Measurements from ENCODE around the gene TLK2.

The TLK2 gene

DNA sequence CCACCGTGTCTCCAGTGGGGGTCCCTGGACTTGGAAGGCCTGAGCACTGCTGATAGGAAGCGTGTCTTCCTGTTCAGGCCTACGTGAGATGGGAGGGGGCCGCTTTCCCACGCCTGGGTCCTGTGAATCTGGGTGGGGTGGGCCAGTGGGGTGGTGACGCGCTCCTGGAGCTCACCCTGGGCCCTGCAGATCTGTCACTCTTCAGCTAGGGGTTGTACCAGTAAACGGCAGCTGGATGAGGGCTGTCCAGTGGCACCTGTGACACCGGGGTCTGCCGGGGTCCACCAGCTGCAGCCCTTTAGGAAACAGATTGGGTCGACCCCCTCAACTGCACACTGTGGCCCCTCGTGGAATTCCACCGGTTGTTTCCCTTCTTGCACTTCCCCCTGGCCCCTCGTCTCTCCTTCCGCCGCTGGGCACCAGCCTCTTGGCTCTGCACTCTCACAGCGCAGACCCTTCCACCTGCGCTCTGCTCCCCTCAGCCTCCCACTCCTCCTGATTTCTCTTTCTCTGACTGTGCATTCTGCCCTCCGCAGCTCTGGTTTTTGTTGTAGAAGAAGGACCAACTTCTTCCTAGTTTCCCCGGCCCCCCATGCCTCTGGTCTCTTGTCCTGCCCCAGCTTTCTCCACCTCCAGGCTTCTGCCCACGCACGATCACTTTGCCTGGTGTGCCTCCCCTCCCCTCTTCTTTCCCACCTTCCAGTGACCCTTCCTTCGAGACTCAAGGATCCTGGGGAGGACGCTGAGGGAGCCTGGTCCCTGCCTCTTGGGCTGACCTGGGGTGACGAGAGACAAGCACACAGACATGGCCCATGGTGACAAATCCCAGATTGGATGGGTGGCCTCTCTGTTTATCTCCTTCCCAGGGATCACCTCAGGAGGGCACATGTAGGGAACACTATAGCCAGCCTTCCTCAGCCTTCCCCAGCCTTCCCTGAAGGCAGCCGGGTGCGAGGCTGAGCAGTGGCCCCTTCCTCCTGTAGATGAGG, 153.6 kb downstream of the TLK2 start:
- 0 out of 2 replicates have a peak overlapping the region, but pooled peaks have one; percentile 14 for H3K27ac ChIP-seq (ENCODE audit: extremely low read depth, low read depth, low read length)
- CTCF ChIA-PET: interaction anchor here (0.6 kb wide), 1 partner anchor 24 kb away, joined by 3 read pairs; no protein-coding TSS in a partner anchor
- peaks cover 0 to 6% of the 10 kb centered on the region in 2 experiments; a peak in 1 of 3 replicates for H3K36me3 ChIP-seq (ENCODE audit: control insufficient read depth in 2 of 2, insufficient read depth in 1 of 2, low read length in 2 of 2)
- TF ChIP-seq TRIM28 (IDR thresholded peaks at IDR 0.05; ENCODE audit: borderline replicate concordance, low read length): no peak
- no peak for TF ChIP-seq ZSCAN4 (tag by site-specific recombination; IDR thresholded peaks at IDR 0.05)
- no peak for TF ChIP-seq MEIS1 (CRISPR knock-in tag; IDR thresholded peaks at IDR 0.05; ENCODE audit: borderline replicate concordance)
- TF ChIP-seq, protein P1, sequence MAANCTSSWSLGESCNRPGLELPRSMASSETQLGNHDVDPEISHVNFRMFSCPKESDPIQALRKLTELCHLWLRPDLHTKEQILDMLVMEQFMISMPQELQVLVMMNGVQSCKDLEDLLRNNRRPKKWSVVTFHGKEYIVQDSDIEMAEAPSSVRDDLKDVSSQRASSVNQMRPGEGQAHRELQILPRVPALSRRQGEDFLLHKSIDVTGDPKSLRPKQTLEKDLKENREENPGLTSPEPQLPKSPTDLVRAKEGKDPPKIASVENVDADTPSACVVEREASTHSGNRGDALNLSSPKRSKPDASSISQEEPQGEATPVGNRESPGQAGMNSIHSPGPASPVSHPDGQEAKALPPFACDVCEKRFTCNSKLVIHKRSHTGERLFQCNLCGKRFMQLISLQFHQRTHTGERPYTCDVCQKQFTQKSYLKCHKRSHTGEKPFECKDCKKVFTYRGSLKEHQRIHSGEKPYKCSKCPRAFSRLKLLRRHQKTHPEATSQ (tag by site-specific recombination; IDR thresholded peaks at IDR 0.05): no peak
- TF ChIP-seq GLIS2 (tag by site-specific recombination; IDR thresholded peaks at IDR 0.05): 0 out of 2 replicates have a peak, but pooled peaks have one; percentile 19
- no peak for TF ChIP-seq ZNF121 (tag by site-specific recombination; IDR thresholded peaks at IDR 0.05)
- TF ChIP-seq ZIC2 (tag by site-specific recombination; IDR thresholded peaks at IDR 0.05): peak; percentile 24; the same call in 1 of the 2 replicates
- peak; percentile 45; the same call in 1 of the 2 replicates for TF ChIP-seq EGR2 (tag by site-specific recombination; IDR thresholded peaks at IDR 0.05; ENCODE audit: low read depth)
- TF ChIP-seq ZFHX2 (tag by site-specific recombination; conservative IDR thresholded peaks at IDR 0.05): peak; percentile 72
- no peaks in the 10 kb centered on the region for H3K9me3 ChIP-seq (ENCODE audit: control insufficient read depth, insufficient read depth, low read depth, low read length)
- peaks cover 2% of the 10 kb centered on the region; the same call in 1 of the 2 replicates for H3K4me1 ChIP-seq (ENCODE audit: control insufficient read depth, insufficient read depth, low read length)
- no peak overlapping the region for H3K4me3 ChIP-seq (ENCODE audit: low read depth, low read length)
- POLR2A ChIA-PET: no interaction called here

DNA sequence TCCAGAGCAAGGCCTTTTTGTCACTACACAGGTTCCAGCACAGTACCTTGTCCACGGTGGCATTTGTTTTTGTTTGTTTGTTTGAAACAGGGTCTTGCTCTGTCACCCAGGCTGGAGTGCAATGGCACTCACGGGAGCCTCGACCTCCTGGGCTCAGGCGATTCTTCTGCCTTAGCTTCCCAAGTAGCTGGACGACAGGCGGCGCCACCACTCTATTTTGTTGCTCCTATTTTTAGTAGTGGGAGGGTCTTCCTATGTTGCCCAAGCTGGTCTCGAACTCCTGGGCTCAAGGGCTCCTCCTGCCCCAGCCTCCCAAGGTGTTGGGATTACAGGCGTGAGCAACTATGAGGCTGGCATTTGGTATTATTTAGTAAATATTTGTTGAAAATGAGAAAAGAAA, 159.2 kb downstream of the TLK2 start:
- TF ChIP-seq SP7 (tag by site-specific recombination; IDR thresholded peaks at IDR 0.05): no peak
- TF ChIP-seq ZNF776 (tag by site-specific recombination; IDR thresholded peaks at IDR 0.05; ENCODE audit: borderline replicate concordance): no peak
- TF ChIP-seq ZNF660 (tag by site-specific recombination; IDR thresholded peaks at IDR 0.05): no peak
- TF ChIP-seq EGR2 (tag by site-specific recombination; IDR thresholded peaks at IDR 0.05; ENCODE audit: low read depth): no peak
- no peak for TF ChIP-seq ZBTB20 (tag by site-specific recombination; IDR thresholded peaks at IDR 0.05)
- TF ChIP-seq OSR2 (tag by site-specific recombination; IDR thresholded peaks at IDR 0.05): no peak
- no peak for TF ChIP-seq ZNF473 (tag by site-specific recombination; IDR thresholded peaks at IDR 0.05)
- TF ChIP-seq ZNF37A (tag by site-specific recombination; IDR thresholded peaks at IDR 0.05): no peak
- no peak for TF ChIP-seq HOXA7 (CRISPR knock-in tag; IDR thresholded peaks at IDR 0.05; ENCODE audit: borderline replicate concordance)
- no peak for TF ChIP-seq ZNF426 (tag by site-specific recombination; IDR thresholded peaks at IDR 0.05)
- TF ChIP-seq ZNF501 (tag by site-specific recombination; IDR thresholded peaks at IDR 0.05): no peak
- TF ChIP-seq ZNF596 (tag by site-specific recombination; IDR thresholded peaks at IDR 0.05): no peak
- no peak for TF ChIP-seq ZNF600 (tag by site-specific recombination; IDR thresholded peaks at IDR 0.05)
- TF ChIP-seq ZNF623 (tag by site-specific recombination; IDR thresholded peaks at IDR 0.05): no peak
- no peaks in the 10 kb centered on the region for H3K4me1 ChIP-seq (ENCODE audit: control insufficient read depth, insufficient read depth, low read length)
- no peaks in the 10 kb centered on the region for H3K36me3 ChIP-seq (ENCODE audit: control insufficient read depth in 2 of 2, insufficient read depth in 1 of 2, low read length in 2 of 2)
- no peaks in the 10 kb centered on the region; the same call in 1 of the 2 replicates for H3K9me3 ChIP-seq (ENCODE audit: control insufficient read depth, insufficient read depth, low read depth, low read length)
- CTCF ChIA-PET: no interaction called here
- no peak overlapping the region for H3K27ac ChIP-seq (ENCODE audit: extremely low read depth, low read depth, low read length)
- POLR2A ChIA-PET: no interaction called here
- H3K4me3 ChIP-seq (ENCODE audit: low read depth, low read length): no peak overlapping the region

Data from HEK293 (cell line).